Liver (tissue), 9 donors: Measurements from ENCODE around the gene PCID2. TPM values are rescaled to one million over a fixed set of nuclear protein-coding genes. Genes with fewer than 3 reads are reported as not detected.

Experiments used
- DNase-seq: peaks from one replicate; pipeline ENCODE4 v3.0.0-alpha.2; 2017; ENCODE audit warnings: low spot score
- H3K27ac ChIP-seq, 2 donors: one replicate each; pipeline ENCODE4 v1.7.0; 2013; ENCODE audit warnings: inconsistent platforms in 2 of 2, low read length in 2 of 2, control low read depth in 1 of 2, low read depth in 1 of 2, mild to moderate bottlenecking in 1 of 2
- H3K27me3 ChIP-seq, 4 donors: one replicate each; pipeline versions ENCODE4 v1.6.1 to v1.7.0; 2013; ENCODE audit warnings: low read length in 3 of 4, inconsistent platforms in 1 of 4, mild to moderate bottlenecking in 1 of 4, moderate library complexity in 1 of 4; ENCODE audit not compliant: control insufficient read depth in 4 of 4, insufficient read depth in 4 of 4
- H3K36me3 ChIP-seq, 4 donors: one replicate each; pipeline versions ENCODE4 v1.6.1 to v1.7.0; 2013; ENCODE audit warnings: low read length in 3 of 4, mild to moderate bottlenecking in 3 of 4, low read depth in 1 of 4, moderate library complexity in 1 of 4; ENCODE audit not compliant: control insufficient read depth in 4 of 4, insufficient read depth in 3 of 4
- H3K4me1 ChIP-seq, 4 donors: one replicate each; pipeline versions ENCODE4 v1.6.1 to v1.7.0; 2013; ENCODE audit warnings: low read length in 3 of 4, mild to moderate bottlenecking in 3 of 4, moderate library complexity in 1 of 4; ENCODE audit not compliant: control insufficient read depth in 4 of 4, insufficient read depth in 4 of 4
- H3K4me3 ChIP-seq, 3 donors: one replicate each; pipeline versions ENCODE4 v1.6.1 to v1.7.0; 2013; ENCODE audit warnings: low read length in 3 of 3, control low read depth in 1 of 3, low read depth in 1 of 3, mild to moderate bottlenecking in 1 of 3
- H3K9ac ChIP-seq, 2 donors: one replicate each; pipeline ENCODE4 v1.7.0; 2013; ENCODE audit warnings: low read length in 2 of 2, mild to moderate bottlenecking in 2 of 2, moderate library complexity in 2 of 2, control low read depth in 1 of 2, low read depth in 1 of 2
- H3K9me3 ChIP-seq, 4 donors: one replicate each; pipeline versions ENCODE4 v1.6.1 to v1.7.0; 2013; ENCODE audit warnings: low read length in 3 of 4; ENCODE audit not compliant: control insufficient read depth in 4 of 4
- EGR1 ChIP-seq, 2 donors: IDR thresholded peaks; 2 replicates each; pipeline ENCODE4 v1.6.1; 2016 to 2018; ENCODE audit warnings: antibody characterized with exemption in 2 of 2, low read depth in 2 of 2
- FOXA1 ChIP-seq: IDR thresholded peaks from 2 replicates; pipeline ENCODE4 v1.6.1; 2016; ENCODE audit warnings: antibody characterized with exemption
- FOXA2 ChIP-seq: IDR thresholded peaks from 2 replicates; pipeline ENCODE4 v1.6.1; 2016; ENCODE audit warnings: antibody characterized with exemption
- HNF4A ChIP-seq, 2 donors: conservative IDR thresholded peaks; 2 replicates each; pipeline ENCODE4 v1.6.1; 2016; ENCODE audit warnings: antibody characterized with exemption in 2 of 2, mild to moderate bottlenecking in 2 of 2
- HNF4G ChIP-seq: IDR thresholded peaks from 2 replicates; pipeline ENCODE4 v1.6.1; 2016; ENCODE audit warnings: antibody characterized with exemption
- JUND ChIP-seq, 2 donors: IDR thresholded peaks; 2 replicates each; pipeline ENCODE4 v1.6.1; 2016; ENCODE audit warnings: antibody characterized with exemption in 2 of 2
- RAD21 ChIP-seq, 2 donors: IDR thresholded peaks; 2 replicates each; pipeline ENCODE4 v1.6.1; 2016; ENCODE audit warnings: antibody characterized with exemption in 2 of 2, mild to moderate bottlenecking in 2 of 2
- RXRA ChIP-seq, 2 donors: IDR thresholded peaks; 2 replicates each; pipeline ENCODE4 v1.6.1; 2017 to 2018; ENCODE audit warnings: antibody characterized with exemption in 2 of 2, mild to moderate bottlenecking in 1 of 2
- SP1 ChIP-seq: IDR thresholded peaks from 2 replicates; pipeline ENCODE4 v1.6.1; 2018; ENCODE audit warnings: antibody characterized with exemption, mild to moderate bottlenecking
- TAF1 ChIP-seq: conservative IDR thresholded peaks from 2 replicates; pipeline ENCODE4 v1.6.1; 2016; ENCODE audit warnings: antibody characterized with exemption, mild to moderate bottlenecking
- YY1 ChIP-seq: IDR thresholded peaks from 2 replicates; pipeline ENCODE4 v1.6.1; 2016; ENCODE audit warnings: antibody characterized with exemption, mild to moderate bottlenecking
- WGBS: extraction: QIAGEN DNeasy Blood & Tissue Kit; methylation state at CpG from one replicate; pipeline ENCODE4 v1.1.7; 2013; 5-methylcytosine and 5-hydroxymethylcytosine counted together
- polyA plus RNA-seq, 2 donors: library from polyadenylated mRNA; stranded (reverse) in 1 of 2; unstranded in 1 of 2; fragments of 200-250 nt in 1 of 2; fragments of >200 nt in 1 of 2; fragmentation: Nextera tagmentation in 1 of 2; extraction: Ambion mirVana in 1 of 2; gene quantifications; one replicate each; pipeline versions ENCODE4 v1.2.1 to v1.2.3, GENCODE V29; 2013 to 2015
- total RNA-seq, 2 donors: library from RNA; depleted of rRNA; stranded (reverse); fragments of >200 nt; gene quantifications; one replicate each; pipeline ENCODE4 v1.2.3, GENCODE V29; 2014
- TF ChIP-seq, protein P1 (sequence below): IDR thresholded peaks from 2 replicates; pipeline ENCODE4 v1.6.1; 2016; ENCODE audit warnings: antibody characterized with exemption
- TF ChIP-seq, protein P2 (sequence below): IDR thresholded peaks from 2 replicates; pipeline ENCODE4 v1.6.1; 2016; ENCODE audit warnings: antibody characterized with exemption, mild to moderate bottlenecking
- TF ChIP-seq, protein P3 (sequence below): IDR thresholded peaks from 2 replicates; pipeline ENCODE4 v1.6.1; 2016; ENCODE audit warnings: antibody characterized with exemption
- TF ChIP-seq, protein P4 (sequence below): IDR thresholded peaks from 2 replicates; pipeline ENCODE4 v1.6.1; 2016; ENCODE audit warnings: antibody characterized with exemption
- TF ChIP-seq, protein P5 (sequence below): fragments of 150-350 bp; IDR thresholded peaks from 2 replicates; pipeline ENCODE4 v1.5.1; 2017; ENCODE audit warnings: improper control_type of control experiment, low read depth, low read length; ENCODE audit not compliant: missing input control
- donor health status: healthy.
- donor health status: healthy.
- donor health status: healthy.
- donor health status: healthy.
- donor health status: healthy.

The PCID2 gene
- total and polyA plus RNA-seq, 4 donors = 13.8 to 39.1 (median 22.7) TPM

DNA sequence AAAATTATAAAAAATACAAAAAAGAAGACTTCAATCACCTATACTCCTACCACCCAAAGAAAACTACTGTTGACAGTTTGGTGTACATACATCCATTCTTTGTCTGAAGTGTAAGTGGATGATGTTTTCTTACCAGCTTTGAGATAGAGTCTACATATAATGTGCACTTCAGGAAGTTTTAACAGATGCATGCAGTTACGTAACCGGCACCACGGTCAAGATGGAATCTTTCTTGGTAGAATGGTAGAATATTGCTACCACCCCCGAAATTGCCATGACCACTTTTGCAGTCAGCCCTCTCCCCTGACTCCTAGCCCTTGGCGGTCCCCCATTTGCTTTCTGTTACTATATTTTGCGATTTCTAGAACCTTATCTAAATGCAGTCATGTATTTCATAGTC lies 2.4 kb upstream of the PCID2 start:
- TF ChIP-seq RAD21 (IDR thresholded peaks at IDR 0.05) (no peak), SP1 (no peak), EGR1 (IDR thresholded peaks at IDR 0.05; ENCODE audit: low read depth in 2 of 2) (no peak), JUND (IDR thresholded peaks at IDR 0.05) (no peak), HNF4A (conservative IDR thresholded peaks at IDR 0.05) (no peak), FOXA2 (no peak), TAF1 (no peak), YY1 (no peak), HNF4G (no peak), RXRA (IDR thresholded peaks at IDR 0.05) (no peak), FOXA1 (no peak)
- TF ChIP-seq, protein P1, sequence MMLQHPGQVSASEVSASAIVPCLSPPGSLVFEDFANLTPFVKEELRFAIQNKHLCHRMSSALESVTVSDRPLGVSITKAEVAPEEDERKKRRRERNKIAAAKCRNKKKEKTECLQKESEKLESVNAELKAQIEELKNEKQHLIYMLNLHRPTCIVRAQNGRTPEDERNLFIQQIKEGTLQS = no peak
- TF ChIP-seq, protein P2, sequence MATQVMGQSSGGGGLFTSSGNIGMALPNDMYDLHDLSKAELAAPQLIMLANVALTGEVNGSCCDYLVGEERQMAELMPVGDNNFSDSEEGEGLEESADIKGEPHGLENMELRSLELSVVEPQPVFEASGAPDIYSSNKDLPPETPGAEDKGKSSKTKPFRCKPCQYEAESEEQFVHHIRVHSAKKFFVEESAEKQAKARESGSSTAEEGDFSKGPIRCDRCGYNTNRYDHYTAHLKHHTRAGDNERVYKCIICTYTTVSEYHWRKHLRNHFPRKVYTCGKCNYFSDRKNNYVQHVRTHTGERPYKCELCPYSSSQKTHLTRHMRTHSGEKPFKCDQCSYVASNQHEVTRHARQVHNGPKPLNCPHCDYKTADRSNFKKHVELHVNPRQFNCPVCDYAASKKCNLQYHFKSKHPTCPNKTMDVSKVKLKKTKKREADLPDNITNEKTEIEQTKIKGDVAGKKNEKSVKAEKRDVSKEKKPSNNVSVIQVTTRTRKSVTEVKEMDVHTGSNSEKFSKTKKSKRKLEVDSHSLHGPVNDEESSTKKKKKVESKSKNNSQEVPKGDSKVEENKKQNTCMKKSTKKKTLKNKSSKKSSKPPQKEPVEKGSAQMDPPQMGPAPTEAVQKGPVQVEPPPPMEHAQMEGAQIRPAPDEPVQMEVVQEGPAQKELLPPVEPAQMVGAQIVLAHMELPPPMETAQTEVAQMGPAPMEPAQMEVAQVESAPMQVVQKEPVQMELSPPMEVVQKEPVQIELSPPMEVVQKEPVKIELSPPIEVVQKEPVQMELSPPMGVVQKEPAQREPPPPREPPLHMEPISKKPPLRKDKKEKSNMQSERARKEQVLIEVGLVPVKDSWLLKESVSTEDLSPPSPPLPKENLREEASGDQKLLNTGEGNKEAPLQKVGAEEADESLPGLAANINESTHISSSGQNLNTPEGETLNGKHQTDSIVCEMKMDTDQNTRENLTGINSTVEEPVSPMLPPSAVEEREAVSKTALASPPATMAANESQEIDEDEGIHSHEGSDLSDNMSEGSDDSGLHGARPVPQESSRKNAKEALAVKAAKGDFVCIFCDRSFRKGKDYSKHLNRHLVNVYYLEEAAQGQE = no peak
- TF ChIP-seq, protein P3, sequence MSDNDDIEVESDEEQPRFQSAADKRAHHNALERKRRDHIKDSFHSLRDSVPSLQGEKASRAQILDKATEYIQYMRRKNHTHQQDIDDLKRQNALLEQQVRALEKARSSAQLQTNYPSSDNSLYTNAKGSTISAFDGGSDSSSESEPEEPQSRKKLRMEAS = no peak
- TF ChIP-seq, protein P4, sequence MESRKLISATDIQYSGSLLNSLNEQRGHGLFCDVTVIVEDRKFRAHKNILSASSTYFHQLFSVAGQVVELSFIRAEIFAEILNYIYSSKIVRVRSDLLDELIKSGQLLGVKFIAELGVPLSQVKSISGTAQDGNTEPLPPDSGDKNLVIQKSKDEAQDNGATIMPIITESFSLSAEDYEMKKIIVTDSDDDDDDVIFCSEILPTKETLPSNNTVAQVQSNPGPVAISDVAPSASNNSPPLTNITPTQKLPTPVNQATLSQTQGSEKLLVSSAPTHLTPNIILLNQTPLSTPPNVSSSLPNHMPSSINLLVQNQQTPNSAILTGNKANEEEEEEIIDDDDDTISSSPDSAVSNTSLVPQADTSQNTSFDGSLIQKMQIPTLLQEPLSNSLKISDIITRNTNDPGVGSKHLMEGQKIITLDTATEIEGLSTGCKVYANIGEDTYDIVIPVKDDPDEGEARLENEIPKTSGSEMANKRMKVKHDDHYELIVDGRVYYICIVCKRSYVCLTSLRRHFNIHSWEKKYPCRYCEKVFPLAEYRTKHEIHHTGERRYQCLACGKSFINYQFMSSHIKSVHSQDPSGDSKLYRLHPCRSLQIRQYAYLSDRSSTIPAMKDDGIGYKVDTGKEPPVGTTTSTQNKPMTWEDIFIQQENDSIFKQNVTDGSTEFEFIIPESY = no peak
- TF ChIP-seq, protein P5, sequence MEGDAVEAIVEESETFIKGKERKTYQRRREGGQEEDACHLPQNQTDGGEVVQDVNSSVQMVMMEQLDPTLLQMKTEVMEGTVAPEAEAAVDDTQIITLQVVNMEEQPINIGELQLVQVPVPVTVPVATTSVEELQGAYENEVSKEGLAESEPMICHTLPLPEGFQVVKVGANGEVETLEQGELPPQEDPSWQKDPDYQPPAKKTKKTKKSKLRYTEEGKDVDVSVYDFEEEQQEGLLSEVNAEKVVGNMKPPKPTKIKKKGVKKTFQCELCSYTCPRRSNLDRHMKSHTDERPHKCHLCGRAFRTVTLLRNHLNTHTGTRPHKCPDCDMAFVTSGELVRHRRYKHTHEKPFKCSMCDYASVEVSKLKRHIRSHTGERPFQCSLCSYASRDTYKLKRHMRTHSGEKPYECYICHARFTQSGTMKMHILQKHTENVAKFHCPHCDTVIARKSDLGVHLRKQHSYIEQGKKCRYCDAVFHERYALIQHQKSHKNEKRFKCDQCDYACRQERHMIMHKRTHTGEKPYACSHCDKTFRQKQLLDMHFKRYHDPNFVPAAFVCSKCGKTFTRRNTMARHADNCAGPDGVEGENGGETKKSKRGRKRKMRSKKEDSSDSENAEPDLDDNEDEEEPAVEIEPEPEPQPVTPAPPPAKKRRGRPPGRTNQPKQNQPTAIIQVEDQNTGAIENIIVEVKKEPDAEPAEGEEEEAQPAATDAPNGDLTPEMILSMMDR = no peak
- Histone ChIP-seq H3K36me3 (peaks cover 0 to 2% (median under 1%) of the 10 kb centered on the region in 4 donors), H3K4me3 (no peak overlapping the region), H3K27ac (no peak overlapping the region), H3K9me3 (no peaks in the 10 kb centered on the region), H3K4me1 (peaks cover 14 to 52% (median 32%) of the 10 kb centered on the region in 4 donors), H3K9ac (no peak overlapping the region), H3K27me3 (no peaks in the 10 kb centered on the region)
- 92% methylated on average over 6 of the region's 6 CpGs for WGBS
- DNase-seq = peak; percentile 29
